Upper lobe of left lung (tissue), 4 donors: ENCODE results near the gene ACSL3.

ENCODE experiments used
- CTCF ChIP-seq, 6 experiments: fragments of 450-650 bp in 4 of 6; fragments of 200-600 bp in 2 of 6; sonication (generic) in 2 of 6; IDR thresholded peaks; one replicate each; pipeline ENCODE4 v1.5.1; 2016 to 2019; ENCODE audit warnings: antibody characterized with exemption in 6 of 6
- EP300 ChIP-seq, 4 donors: sonication (generic); formaldehyde crosslinking; IDR thresholded peaks; one replicate each; pipeline ENCODE4 v1.5.1; 2017; ENCODE audit warnings: antibody characterized with exemption in 4 of 4, control low read depth in 2 of 4
- POLR2A ChIP-seq, 4 donors: fragments of 450-650 bp; IDR thresholded peaks; one replicate each; pipeline ENCODE4 v1.5.1; 2016 to 2017; ENCODE audit warnings: antibody characterized with exemption in 4 of 4, mild to moderate bottlenecking in 2 of 4
- POLR2AphosphoS5 ChIP-seq, 2 donors: sonication (generic); formaldehyde crosslinking; IDR thresholded peaks; one replicate each; pipeline ENCODE4 v1.5.1; 2017; ENCODE audit warnings: antibody characterized with exemption in 2 of 2

- TF ChIP-seq EP300 (IDR thresholded peaks at IDR 0.05) (no peak), POLR2A (IDR thresholded peaks at IDR 0.05) (no peak), CTCF (IDR thresholded peaks at IDR 0.05) (no peak), POLR2AphosphoS5 (IDR thresholded peaks at IDR 0.05) (no peak)
These were observed 84.3 kb downstream of the ACSL3 start for GRCh38 chr2:222944971-222945740.
